ENCODE results near the gene OPN3.

DNA sequence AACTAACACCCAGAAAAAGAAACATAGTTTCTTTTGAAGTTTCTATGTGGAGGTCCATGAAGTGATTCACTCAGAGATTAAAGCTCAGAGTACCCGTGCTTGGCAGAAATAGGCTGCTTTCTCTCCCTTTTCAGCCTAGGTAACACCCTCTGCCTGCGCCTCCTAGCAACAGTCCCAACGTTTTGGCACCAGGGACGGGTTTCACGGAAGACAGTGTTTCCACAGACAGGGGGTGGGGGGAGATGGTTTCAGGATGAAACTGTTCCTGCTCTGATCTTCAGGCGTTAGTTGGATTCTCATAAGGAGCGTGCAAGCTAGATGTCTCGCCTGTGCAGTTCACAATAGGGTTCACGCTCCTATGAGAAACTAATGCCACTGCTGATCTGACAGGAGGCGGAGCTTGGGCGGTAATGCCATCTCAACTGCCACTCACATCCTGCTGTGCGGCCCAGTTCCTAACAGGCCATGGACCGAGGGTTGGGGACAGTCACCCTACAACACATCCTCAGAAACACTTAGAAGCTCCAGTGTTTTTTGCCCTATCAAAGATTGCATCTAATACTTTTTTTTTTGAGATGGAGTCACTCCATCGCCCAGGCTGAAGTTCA lies 53.2 kb downstream of the OPN3 start:
- TF ChIP-seq, protein P1, sequence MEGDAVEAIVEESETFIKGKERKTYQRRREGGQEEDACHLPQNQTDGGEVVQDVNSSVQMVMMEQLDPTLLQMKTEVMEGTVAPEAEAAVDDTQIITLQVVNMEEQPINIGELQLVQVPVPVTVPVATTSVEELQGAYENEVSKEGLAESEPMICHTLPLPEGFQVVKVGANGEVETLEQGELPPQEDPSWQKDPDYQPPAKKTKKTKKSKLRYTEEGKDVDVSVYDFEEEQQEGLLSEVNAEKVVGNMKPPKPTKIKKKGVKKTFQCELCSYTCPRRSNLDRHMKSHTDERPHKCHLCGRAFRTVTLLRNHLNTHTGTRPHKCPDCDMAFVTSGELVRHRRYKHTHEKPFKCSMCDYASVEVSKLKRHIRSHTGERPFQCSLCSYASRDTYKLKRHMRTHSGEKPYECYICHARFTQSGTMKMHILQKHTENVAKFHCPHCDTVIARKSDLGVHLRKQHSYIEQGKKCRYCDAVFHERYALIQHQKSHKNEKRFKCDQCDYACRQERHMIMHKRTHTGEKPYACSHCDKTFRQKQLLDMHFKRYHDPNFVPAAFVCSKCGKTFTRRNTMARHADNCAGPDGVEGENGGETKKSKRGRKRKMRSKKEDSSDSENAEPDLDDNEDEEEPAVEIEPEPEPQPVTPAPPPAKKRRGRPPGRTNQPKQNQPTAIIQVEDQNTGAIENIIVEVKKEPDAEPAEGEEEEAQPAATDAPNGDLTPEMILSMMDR (IDR thresholded peaks at IDR 0.05) = no peak
- no peak for TF ChIP-seq POLR2A (IDR thresholded peaks at IDR 0.05; ENCODE audit: low read depth)
- TF ChIP-seq POLR2AphosphoS5 (IDR thresholded peaks at IDR 0.05) = no peak
